Hepatocyte (in vitro differentiated cells): ENCODE data around the gene RGS6.

ENCODE experiments used
- EZH2 ChIP-seq: fragments of 200-600 bp; sonication (generic); IDR thresholded peaks from 2 replicates; pipeline ENCODE4 v1.6.1; 2016; ENCODE audit warnings: antibody characterized with exemption, mild to moderate bottlenecking, borderline replicate concordance
- TF ChIP-seq, protein P1 (sequence below): fragments of 200-600 bp; sonication (generic); IDR thresholded peaks from 2 replicates; pipeline ENCODE4 v1.5.1; 2016; ENCODE audit warnings: antibody characterized with exemption, mild to moderate bottlenecking; ENCODE audit not compliant: poor library complexity

DNA sequence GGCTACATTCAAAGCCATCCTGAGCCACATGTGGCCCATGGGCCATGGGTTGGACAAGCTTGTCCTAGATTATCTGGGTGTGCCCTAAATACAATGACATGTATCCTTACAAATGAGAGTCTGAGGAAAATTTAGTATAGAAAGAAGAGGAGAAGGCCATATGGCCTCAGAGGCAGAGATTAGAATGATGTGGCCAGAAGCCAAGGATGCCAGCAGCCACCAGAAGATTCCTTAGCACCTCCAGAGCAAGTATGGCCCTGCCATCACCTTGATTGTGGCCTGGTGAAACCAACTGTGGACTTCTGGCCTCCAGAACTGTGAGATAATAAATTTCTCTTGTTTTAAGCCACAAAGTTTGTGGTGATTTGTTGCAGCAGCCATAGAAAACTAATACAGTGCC, 436.9 kb downstream of the RGS6 start:
- no peak for TF ChIP-seq EZH2
- TF ChIP-seq, protein P1, sequence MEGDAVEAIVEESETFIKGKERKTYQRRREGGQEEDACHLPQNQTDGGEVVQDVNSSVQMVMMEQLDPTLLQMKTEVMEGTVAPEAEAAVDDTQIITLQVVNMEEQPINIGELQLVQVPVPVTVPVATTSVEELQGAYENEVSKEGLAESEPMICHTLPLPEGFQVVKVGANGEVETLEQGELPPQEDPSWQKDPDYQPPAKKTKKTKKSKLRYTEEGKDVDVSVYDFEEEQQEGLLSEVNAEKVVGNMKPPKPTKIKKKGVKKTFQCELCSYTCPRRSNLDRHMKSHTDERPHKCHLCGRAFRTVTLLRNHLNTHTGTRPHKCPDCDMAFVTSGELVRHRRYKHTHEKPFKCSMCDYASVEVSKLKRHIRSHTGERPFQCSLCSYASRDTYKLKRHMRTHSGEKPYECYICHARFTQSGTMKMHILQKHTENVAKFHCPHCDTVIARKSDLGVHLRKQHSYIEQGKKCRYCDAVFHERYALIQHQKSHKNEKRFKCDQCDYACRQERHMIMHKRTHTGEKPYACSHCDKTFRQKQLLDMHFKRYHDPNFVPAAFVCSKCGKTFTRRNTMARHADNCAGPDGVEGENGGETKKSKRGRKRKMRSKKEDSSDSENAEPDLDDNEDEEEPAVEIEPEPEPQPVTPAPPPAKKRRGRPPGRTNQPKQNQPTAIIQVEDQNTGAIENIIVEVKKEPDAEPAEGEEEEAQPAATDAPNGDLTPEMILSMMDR, result no peak
